HCT116 (cell line): ENCODE measurements around the gene IFIT5. TPM values are rescaled to one million over a fixed set of nuclear protein-coding genes. Genes with fewer than 3 reads are reported as not detected.

Source experiments
- ATAC-seq: fragments of 200-7000 bp; cut with Tn5 transposase; 2 replicates; pipeline ENCODE4 v1.9.1; 2020; ENCODE audit warnings: mild to moderate bottlenecking, moderate library complexity
- BruUV-seq: library from RNA; stranded (reverse); fragments of 400-500 nt; replicated peaks from 2 replicates; lab custom pipeline; 2021; lab: Mats Ljungman, UMichigan
- CTCF ChIA-PET: fragments of 300-600 bp; sonication (Branson Sonifier 250); formaldehyde crosslinking; loops from one replicate; lab custom pipeline; 2021; ENCODE audit warnings: antibody characterized with exemption; lab: Charles Lee
- POLR2A ChIA-PET: fragments of 300-600, 350-600 bp; sonication (Branson Sonifier 250); formaldehyde crosslinking; loops from one replicate; lab custom pipeline; 2021; ENCODE audit warnings: antibody characterized with exemption; lab: Charles Lee
- RAD21 ChIA-PET, 2 experiments: fragments of 300-600 bp; sonication (Branson Sonifier 250); formaldehyde crosslinking; loops; one replicate each; lab custom pipeline; 2023; ENCODE audit warnings: low total read pairs in 2 of 2; ENCODE audit not compliant: uncharacterized antibody in 2 of 2, unreplicated experiment in 2 of 2, low non-redundant PET in 1 of 2; lab: Charles Lee
- DNase-seq: peaks from one replicate; pipeline ENCODE4 v3.0.0-alpha.2; 2010; ENCODE audit warnings: low read depth, low spot score
- H2AFZ ChIP-seq: fragments of 200-600 bp; shearing (Covaris generic), sonication (generic); 2 replicates; pipeline ENCODE4 v1.6.1; 2017; ENCODE audit warnings: low read depth, mixed run types, mixed read lengths, antibody characterized with exemption, low read length; ENCODE audit not compliant: poor library complexity, severe bottlenecking
- H3K27ac ChIP-seq: 2 replicates; pipeline ENCODE4 v1.5.1; 2012; ENCODE audit warnings: low read depth, low read length
- H3K27me3 ChIP-seq: fragments of 200-600 bp; sonication (generic); 2 replicates; pipeline ENCODE4 v1.6.1; 2016; ENCODE audit warnings: mixed run types, low read length, mixed read lengths; ENCODE audit not compliant: insufficient read depth
- H3K36me3 ChIP-seq, 2 experiments: fragments of 200-500 bp in 1 of 2; fragments of 200-600 bp in 1 of 2; sonication (Bioruptor generic) in 1 of 2; sonication (generic) in 1 of 2; 2 replicates each; pipeline versions ENCODE4 v1.5.1 to v1.6.1; 2014 to 2016; ENCODE audit warnings: low read length in 2 of 2, inconsistent platforms in 1 of 2, mixed read lengths in 1 of 2, mixed run types in 1 of 2; ENCODE audit not compliant: insufficient read depth in 2 of 2, control insufficient read depth in 1 of 2
- H3K4me1 ChIP-seq, 2 experiments: fragments of 200-600 bp in 1 of 2; sonication (generic) in 1 of 2; 2 replicates each; pipeline versions ENCODE4 v1.5.1 to v1.6.1; 2012 to 2017; ENCODE audit warnings: low read length in 2 of 2, inconsistent platforms in 1 of 2, mild to moderate bottlenecking in 1 of 2, mixed read lengths in 1 of 2, mixed run types in 1 of 2, moderate library complexity in 1 of 2; ENCODE audit not compliant: insufficient read depth in 2 of 2, control insufficient read depth in 1 of 2
- H3K4me2 ChIP-seq: fragments of 200-600 bp; sonication (generic); 2 replicates; pipeline ENCODE4 v1.6.1; 2017; ENCODE audit warnings: mixed run types, low read length, mixed read lengths
- H3K4me3 ChIP-seq, 2 experiments: fragments of 200-600 bp in 1 of 2; sonication (generic) in 1 of 2; replicated peaks in 1 of 2; 2 replicates each; pipeline ENCODE4 v1.5.1; 2011 to 2016; ENCODE audit warnings: low read length in 2 of 2, control low read depth in 1 of 2, low read depth in 1 of 2, mild to moderate bottlenecking in 1 of 2, mixed read lengths in 1 of 2, mixed run types in 1 of 2
- H3K79me2 ChIP-seq: fragments of 200-600 bp; sonication (generic); 2 replicates; pipeline ENCODE4 v1.6.1; 2017; ENCODE audit warnings: mild to moderate bottlenecking, mixed run types, low read length, moderate library complexity, mixed read lengths; ENCODE audit not compliant: insufficient read depth
- H3K9ac ChIP-seq: fragments of 200-600 bp; sonication (generic); 2 replicates; pipeline ENCODE4 v1.6.1; 2016; ENCODE audit warnings: low read length, mixed read lengths
- H3K9me2 ChIP-seq: fragments of 200-600 bp; sonication (generic), shearing (Covaris generic); 2 replicates; pipeline ENCODE4 v1.6.1; 2017; ENCODE audit warnings: mixed run types, mild to moderate bottlenecking, moderate library complexity; ENCODE audit not compliant: insufficient read depth
- H3K9me3 ChIP-seq, 2 experiments: fragments of 200-500 bp in 1 of 2; fragments of 200-600 bp in 1 of 2; sonication (Bioruptor generic) in 1 of 2; sonication (generic) in 1 of 2; 2 replicates each; pipeline ENCODE4 v1.6.1; 2014 to 2017; ENCODE audit warnings: low read length in 2 of 2, mixed read lengths in 2 of 2, inconsistent platforms in 1 of 2, low read depth in 1 of 2, mild to moderate bottlenecking in 1 of 2, mixed run types in 1 of 2, moderate library complexity in 1 of 2; ENCODE audit not compliant: control insufficient read depth in 1 of 2, insufficient read depth in 1 of 2
- H4K20me1 ChIP-seq: fragments of 200-600 bp; sonication (generic), shearing (Covaris generic); 2 replicates; pipeline ENCODE4 v1.6.1; 2017; ENCODE audit warnings: mixed run types, mild to moderate bottlenecking, moderate library complexity; ENCODE audit not compliant: insufficient read depth
- CEBPB ChIP-seq: IDR thresholded peaks from 2 replicates; pipeline ENCODE4 v1.6.1; 2012; ENCODE audit warnings: low read depth
- EGR1 ChIP-seq: IDR thresholded peaks from 2 replicates; pipeline ENCODE4 v1.6.1; 2012; ENCODE audit warnings: low read depth
- ELF1 ChIP-seq: IDR thresholded peaks from 2 replicates; pipeline ENCODE4 v1.6.1; 2012; ENCODE audit warnings: low read depth, borderline replicate concordance
- EZH2phosphoT487 ChIP-seq: fragments of 200-600 bp; IDR thresholded peaks from 2 replicates; pipeline ENCODE4 v1.6.1; 2018; ENCODE audit warnings: antibody characterized with exemption, borderline replicate concordance
- POLR2A ChIP-seq: IDR thresholded peaks from 2 replicates; pipeline ENCODE4 v1.7.0; 2011; ENCODE audit warnings: borderline replicate concordance; ENCODE audit not compliant: insufficient read depth, insufficient read length; ENCODE audit errors: extremely low read depth
- RAD21 ChIP-seq: IDR thresholded peaks from 2 replicates; pipeline ENCODE4 v1.6.1; 2012; ENCODE audit warnings: low read depth, mild to moderate bottlenecking
- ZFX ChIP-seq: fragments of 450-650 bp; IDR thresholded peaks from 2 replicates; pipeline ENCODE4 v1.6.1; 2017
- intact Hi-C: fragments of 100-400 bp; cut with micrococcal nuclease; formaldehyde crosslinking; loops from 2 replicates; pipeline ENCODE4 v1.10.0; 2022
- total RNA-seq: library from RNA; stranded (reverse); gene quantifications from one replicate; pipeline ENCODE4 v1.2.1, GENCODE V29; 2021; ENCODE audit not compliant: unreplicated experiment
- TF ChIP-seq, protein P1 (sequence below), 3 experiments: fragments of 200-600 bp in 1 of 3; sonication (generic) in 1 of 3; IDR thresholded peaks in 2 of 3; conservative IDR thresholded peaks in 1 of 3; 2 replicates each; pipeline ENCODE4 v1.5.1; 2012 to 2017; ENCODE audit warnings: low read depth in 2 of 3, low read length in 2 of 3, antibody characterized with exemption in 1 of 3, borderline replicate concordance in 1 of 3, control low read depth in 1 of 3, mild to moderate bottlenecking in 1 of 3, mixed read lengths in 1 of 3, mixed run types in 1 of 3, moderate library complexity in 1 of 3; ENCODE audit not compliant: insufficient read depth in 1 of 3
- TF ChIP-seq, protein P2 (sequence below): IDR thresholded peaks from 2 replicates; pipeline ENCODE4 v1.6.1; 2012
- TF ChIP-seq, protein P3 (sequence below): IDR thresholded peaks from 2 replicates; pipeline ENCODE4 v1.6.1; 2011; ENCODE audit warnings: mild to moderate bottlenecking, low read length, moderate library complexity; ENCODE audit not compliant: insufficient replicate concordance; ENCODE audit errors: extremely low read depth

IFIT5 gene
- total RNA-seq, 1 experiment from 2014 or later: 11.1 TPM

GRCh38 chr10:89369156-89370105 is 44.9 kb upstream of the IFIT5 start:
- intact Hi-C loops: no loop called here
- POLR2A ChIA-PET: no interaction called here
- Histone ChIP-seq H3K4me1 (no peaks in the 10 kb centered on the region), H3K36me3 (no peaks in the 10 kb centered on the region), H3K27ac (no peak overlapping the region), H3K9me3 (no peaks in the 10 kb centered on the region), H3K4me2 (no peak overlapping the region), H4K20me1 (no peaks in the 10 kb centered on the region), H3K79me2 (no peaks in the 10 kb centered on the region), H3K9me2 (no peaks in the 10 kb centered on the region), H3K4me3 (no peak overlapping the region), H3K27me3 (no peaks in the 10 kb centered on the region), H2AFZ (no peak overlapping the region), H3K9ac (no peak overlapping the region)
- peak; percentile 59 for ATAC-seq
- DNase-seq: no peak
- RAD21 ChIA-PET: interaction anchor here in 1 of 2 experiments (0.6 to 1.1 kb wide), 2 partner anchors 23 to 68 kb away, joined by 3 read pairs; no protein-coding TSS in a partner anchor
- TF ChIP-seq ZFX (no peak), RAD21 (peak; percentile 85)
- TF ChIP-seq, protein P1, sequence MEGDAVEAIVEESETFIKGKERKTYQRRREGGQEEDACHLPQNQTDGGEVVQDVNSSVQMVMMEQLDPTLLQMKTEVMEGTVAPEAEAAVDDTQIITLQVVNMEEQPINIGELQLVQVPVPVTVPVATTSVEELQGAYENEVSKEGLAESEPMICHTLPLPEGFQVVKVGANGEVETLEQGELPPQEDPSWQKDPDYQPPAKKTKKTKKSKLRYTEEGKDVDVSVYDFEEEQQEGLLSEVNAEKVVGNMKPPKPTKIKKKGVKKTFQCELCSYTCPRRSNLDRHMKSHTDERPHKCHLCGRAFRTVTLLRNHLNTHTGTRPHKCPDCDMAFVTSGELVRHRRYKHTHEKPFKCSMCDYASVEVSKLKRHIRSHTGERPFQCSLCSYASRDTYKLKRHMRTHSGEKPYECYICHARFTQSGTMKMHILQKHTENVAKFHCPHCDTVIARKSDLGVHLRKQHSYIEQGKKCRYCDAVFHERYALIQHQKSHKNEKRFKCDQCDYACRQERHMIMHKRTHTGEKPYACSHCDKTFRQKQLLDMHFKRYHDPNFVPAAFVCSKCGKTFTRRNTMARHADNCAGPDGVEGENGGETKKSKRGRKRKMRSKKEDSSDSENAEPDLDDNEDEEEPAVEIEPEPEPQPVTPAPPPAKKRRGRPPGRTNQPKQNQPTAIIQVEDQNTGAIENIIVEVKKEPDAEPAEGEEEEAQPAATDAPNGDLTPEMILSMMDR (IDR thresholded peaks at IDR 0.05 in 2 of 3, conservative IDR thresholded peaks at IDR 0.05 in 1 of 3; ENCODE audit: borderline replicate concordance in 1 of 3, insufficient read depth in 1 of 3, low read depth in 2 of 3, low read length in 2 of 3): peak; percentile 51 to 82 (median 69); a peak in 5 of 6 replicates
- CTCF ChIA-PET: interaction anchor here (1.0 to 2.8 kb wide), 11 partner anchors 9 to 340 kb away, joined by 3 to 11 read pairs (median 4); partner anchors contain the start of genes IFIT1 and IFIT3
- BruUV-seq: no TSS peak

DNA sequence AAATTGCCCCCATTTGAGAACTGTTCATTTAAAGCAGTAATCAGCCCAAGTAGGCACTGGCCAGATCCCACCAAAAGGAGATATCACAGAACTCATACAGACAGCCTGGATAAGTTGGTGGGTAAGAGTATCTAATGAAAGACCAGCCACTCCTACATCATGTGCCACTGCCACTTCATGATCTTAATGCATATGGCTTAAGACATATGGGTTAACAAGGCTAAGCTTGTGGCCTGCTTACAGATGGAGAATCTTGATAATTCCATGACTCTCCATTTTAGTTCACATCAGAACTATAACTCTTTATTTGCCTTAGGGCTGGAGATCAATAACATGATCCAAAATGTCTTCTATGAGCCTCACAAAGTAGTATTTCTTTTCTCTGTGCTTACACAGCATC is 43.3 kb upstream of the IFIT5 start:
- ATAC-seq (no peak), DNase-seq (no peak)
- no peaks in the 10 kb centered on the region for H3K9me2 ChIP-seq
- no peak overlapping the region for H2AFZ ChIP-seq
- H3K4me2 ChIP-seq: no peak overlapping the region
- ChIA-PET RAD21 (no interaction called here), CTCF (no interaction called here), POLR2A (no interaction called here)
- no peaks in the 10 kb centered on the region for H3K27me3 ChIP-seq
- no peaks in the 10 kb centered on the region for H4K20me1 ChIP-seq
- H3K4me3 ChIP-seq: no peak overlapping the region
- intact Hi-C loops: no loop called here
- H3K9ac ChIP-seq: no peak overlapping the region
- H3K79me2 ChIP-seq: no peaks in the 10 kb centered on the region
- no TSS peak for BruUV-seq
- no peaks in the 10 kb centered on the region for H3K9me3 ChIP-seq
- no peak overlapping the region for H3K27ac ChIP-seq
- no peaks in the 10 kb centered on the region for H3K4me1 ChIP-seq
- H3K36me3 ChIP-seq: no peaks in the 10 kb centered on the region
- TF ChIP-seq EGR1 (no peak), CEBPB (no peak), POLR2A (no peak), EZH2phosphoT487 (no peak), ELF1 (no peak), ZFX (no peak)
- TF ChIP-seq, protein P2, sequence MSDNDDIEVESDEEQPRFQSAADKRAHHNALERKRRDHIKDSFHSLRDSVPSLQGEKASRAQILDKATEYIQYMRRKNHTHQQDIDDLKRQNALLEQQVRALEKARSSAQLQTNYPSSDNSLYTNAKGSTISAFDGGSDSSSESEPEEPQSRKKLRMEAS: no peak
- TF ChIP-seq, protein P3, sequence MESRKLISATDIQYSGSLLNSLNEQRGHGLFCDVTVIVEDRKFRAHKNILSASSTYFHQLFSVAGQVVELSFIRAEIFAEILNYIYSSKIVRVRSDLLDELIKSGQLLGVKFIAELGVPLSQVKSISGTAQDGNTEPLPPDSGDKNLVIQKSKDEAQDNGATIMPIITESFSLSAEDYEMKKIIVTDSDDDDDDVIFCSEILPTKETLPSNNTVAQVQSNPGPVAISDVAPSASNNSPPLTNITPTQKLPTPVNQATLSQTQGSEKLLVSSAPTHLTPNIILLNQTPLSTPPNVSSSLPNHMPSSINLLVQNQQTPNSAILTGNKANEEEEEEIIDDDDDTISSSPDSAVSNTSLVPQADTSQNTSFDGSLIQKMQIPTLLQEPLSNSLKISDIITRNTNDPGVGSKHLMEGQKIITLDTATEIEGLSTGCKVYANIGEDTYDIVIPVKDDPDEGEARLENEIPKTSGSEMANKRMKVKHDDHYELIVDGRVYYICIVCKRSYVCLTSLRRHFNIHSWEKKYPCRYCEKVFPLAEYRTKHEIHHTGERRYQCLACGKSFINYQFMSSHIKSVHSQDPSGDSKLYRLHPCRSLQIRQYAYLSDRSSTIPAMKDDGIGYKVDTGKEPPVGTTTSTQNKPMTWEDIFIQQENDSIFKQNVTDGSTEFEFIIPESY: no peak
- TF ChIP-seq, protein P1 (IDR thresholded peaks at IDR 0.05 in 2 of 3, conservative IDR thresholded peaks at IDR 0.05 in 1 of 3; ENCODE audit: borderline replicate concordance in 1 of 3, insufficient read depth in 1 of 3, low read depth in 2 of 3, low read length in 2 of 3): no peak
